ENCODE measurements around the gene SMIM10L2A.
"Not testable (repeated sequence)": the region's sequence is repeated elsewhere in the genome, so short reads cannot be mapped to it uniquely, and the experiment has no call there.

SMIM10L2A gene

GRCh38 chrX:135423173-135423864, 1.6 kb downstream of the SMIM10L2A start:
- DNase-seq = not testable (repeated sequence)

GRCh38 chrX:135424469-135424868, 2.7 kb downstream of the SMIM10L2A start:
- DNase-seq = no peak

DNA sequence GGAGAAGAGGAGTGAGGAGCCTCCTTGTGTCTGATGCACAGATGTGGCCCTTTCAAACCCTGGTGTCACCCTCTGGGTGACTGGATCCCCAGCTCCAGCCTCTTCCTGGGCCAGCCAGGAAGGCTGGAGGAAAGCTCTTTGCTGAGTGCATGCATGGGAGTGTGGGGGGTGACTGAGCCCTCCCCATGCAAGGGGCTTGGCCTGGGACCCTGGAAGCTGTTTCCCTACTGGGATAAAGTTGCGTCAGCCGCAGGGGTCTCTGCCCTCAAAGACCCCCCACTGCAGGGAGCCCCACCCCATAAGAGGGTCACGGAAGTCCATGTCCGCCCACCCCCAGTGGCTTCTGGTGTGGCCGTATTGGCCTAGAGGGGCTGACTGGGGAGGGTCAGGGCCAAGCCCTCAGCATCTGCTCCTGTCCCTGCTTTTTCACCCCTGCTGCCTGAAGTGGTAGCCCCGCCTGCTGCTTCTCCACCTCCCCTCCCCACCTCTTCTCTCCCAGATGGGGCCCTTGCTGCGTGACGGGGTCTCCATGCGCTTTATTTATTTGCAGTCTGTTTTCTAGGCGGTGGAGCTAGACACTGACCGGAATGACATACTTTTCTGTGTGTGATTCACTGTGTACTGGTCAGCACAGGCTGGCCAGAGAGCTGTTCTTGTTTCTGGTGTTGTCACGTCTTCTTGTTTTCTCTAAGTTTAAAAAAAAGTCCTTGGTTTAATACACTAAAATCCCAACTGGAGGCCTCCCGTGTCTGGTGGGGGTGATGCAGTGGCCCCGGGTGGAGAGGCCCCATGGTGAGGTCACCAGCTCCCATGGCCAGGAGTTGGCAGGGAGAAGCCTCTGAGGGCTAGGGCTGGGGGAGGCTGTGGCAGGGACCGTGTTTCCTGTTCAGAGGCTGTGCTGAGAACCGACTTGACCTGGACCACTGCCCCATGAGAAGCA, 3.6 kb downstream of the SMIM10L2A start:
- DNase-seq = no peak

- DNase-seq = no peak
Measured at GRCh38 chrX:135429429-135429828, 7.7 kb downstream of the SMIM10L2A start.

DNA sequence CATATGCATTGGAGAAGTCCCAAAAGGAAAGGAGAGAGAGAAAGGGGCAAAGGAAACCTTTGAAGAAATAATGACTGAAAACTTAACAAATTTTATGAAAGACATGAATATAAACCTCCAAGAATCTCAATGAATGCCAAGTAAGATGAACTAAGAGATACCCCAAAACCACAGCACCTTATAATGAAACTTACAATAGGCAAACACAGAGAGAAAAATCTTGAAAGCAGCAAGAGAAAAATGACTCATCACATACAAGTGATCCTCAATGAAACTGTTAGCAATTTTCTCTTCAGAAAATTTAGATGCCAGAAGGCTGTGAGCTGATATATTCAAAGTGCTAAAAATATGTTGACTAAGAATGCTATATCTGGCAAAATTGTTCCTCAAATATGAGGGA, 10.1 kb downstream of the SMIM10L2A start:
- DNase-seq = no peak

- no peak for DNase-seq
Measured at GRCh38 chrX:135432453-135432852, 10.7 kb downstream of the SMIM10L2A start.

- no peak for DNase-seq
Measured at GRCh38 chrX:135432881-135433521, 11.3 kb downstream of the SMIM10L2A start.

DNA sequence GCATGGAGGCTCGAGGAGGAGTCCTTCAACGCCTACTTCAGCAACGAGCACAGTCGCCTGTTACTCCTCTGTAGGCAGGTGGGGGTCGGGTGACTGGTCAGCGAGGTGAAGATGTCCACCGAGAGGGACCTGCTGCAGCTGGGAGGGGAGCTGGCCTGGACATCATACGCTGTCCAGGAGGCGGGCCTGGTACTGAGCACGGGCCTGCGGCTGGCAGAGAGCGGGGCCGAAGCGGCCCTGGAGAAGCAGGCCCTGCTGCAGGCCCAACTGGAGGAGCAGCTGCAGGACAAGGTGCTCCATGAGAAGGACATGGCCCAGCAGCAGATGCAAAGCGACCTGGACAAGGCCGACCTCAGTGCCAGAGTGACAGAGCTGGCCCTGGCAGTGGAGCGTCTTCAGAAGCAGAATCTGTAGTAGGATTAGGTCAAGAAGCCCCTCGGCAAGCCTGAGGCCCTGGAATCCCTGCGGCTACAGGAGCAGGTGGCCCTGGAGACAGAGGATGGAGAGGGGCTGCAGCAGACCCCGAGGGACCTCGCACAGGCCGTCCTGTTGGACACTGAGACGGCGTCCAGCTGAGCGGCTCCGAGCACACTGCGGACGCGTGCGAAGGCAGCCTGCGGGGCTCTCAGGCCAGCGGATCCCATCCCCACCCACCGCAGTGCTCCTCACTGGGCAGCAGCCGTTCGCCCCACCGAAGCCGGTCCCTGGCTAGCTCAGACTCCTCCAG, 11.9 kb downstream of the SMIM10L2A start:
- no peak for DNase-seq

DNA sequence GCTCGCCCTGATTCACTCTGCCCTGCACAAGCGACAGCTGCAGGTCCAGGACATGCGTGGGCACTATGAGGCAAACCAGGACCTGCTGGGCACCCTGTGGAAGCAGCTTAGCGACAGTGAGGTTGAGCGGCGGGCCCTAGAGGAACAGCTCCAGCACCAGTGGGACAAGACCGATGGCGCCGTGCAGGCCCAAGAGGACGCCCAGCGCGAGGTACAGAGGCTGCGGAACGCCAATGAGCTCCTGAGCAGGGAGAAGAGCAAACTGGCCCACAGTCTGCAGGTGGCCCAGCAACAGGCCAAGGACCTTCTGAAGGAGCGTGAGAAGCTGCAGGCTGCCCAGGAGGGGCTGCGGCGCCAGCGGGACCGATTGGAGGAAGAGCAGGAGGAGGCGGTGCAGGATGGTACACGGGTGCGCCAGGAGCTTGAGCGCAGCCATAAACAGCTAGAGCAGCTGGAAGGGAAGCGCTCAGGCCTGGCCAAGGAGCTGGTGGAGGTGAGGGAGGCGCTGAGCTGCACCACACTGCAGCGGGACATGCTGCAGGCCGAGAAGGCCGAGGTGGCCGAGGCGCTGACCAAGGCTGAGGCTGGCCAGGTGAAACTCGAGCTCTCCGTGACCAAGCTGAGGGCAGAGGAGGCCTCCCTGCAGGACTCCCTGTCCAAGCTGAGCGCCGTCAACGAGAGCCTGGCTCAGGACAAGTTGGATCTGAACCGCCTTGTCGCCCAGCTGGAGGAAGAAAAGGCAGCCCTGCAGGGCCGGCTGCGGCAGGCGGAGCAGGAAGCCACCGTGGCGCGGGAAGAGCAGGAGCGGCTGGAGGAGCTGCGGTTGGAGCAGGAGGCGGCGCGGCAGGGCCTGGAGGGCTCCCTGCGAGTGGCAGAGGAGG, 12.8 kb downstream of the SMIM10L2A start:
- DNase-seq = no peak

- DNase-seq = no peak
Measured at GRCh38 chrX:135435139-135435922, 13.6 kb downstream of the SMIM10L2A start.

DNA sequence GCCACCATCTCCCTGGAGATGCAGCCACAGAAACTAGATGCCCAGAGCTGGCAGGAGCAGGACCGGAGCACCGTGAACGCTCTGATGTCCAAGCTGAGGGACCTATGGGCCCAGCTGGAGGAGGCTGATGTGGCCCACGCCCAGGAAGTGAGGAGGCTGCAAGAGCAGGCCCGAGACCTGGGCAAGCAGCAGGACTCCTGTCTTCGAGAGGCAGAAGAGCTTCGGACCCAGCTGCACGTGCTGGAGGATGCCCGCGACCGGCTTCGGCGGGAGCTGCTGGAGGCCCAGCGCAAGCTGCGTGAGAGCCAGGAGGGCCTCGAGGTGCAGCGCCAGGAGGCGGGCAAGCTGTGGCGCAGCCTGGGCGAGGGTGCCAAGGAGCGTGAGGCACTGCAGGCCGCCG, 14.2 kb downstream of the SMIM10L2A start:
- DNase-seq = no peak

DNA sequence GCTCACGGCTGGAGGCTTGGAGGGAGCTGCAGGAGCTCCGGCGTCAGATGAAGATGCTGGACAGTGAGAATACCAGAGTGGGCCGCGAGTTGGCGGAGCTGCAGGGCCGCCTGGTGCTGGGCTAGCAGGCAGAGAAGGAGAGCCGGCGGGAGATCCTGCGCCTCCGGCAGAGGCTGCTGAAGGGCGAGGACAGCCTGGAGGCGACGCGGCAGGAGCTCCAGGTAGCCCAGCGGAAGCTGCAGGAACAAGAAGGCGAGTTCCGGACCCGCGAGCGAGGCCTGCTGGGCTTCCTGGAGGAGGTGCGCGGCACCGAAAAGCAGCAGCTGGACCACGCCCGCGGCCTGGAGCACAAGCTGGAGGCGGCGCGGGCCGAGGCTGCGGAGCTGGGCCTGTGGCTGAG, 14.7 kb downstream of the SMIM10L2A start:
- no peak for DNase-seq

DNA sequence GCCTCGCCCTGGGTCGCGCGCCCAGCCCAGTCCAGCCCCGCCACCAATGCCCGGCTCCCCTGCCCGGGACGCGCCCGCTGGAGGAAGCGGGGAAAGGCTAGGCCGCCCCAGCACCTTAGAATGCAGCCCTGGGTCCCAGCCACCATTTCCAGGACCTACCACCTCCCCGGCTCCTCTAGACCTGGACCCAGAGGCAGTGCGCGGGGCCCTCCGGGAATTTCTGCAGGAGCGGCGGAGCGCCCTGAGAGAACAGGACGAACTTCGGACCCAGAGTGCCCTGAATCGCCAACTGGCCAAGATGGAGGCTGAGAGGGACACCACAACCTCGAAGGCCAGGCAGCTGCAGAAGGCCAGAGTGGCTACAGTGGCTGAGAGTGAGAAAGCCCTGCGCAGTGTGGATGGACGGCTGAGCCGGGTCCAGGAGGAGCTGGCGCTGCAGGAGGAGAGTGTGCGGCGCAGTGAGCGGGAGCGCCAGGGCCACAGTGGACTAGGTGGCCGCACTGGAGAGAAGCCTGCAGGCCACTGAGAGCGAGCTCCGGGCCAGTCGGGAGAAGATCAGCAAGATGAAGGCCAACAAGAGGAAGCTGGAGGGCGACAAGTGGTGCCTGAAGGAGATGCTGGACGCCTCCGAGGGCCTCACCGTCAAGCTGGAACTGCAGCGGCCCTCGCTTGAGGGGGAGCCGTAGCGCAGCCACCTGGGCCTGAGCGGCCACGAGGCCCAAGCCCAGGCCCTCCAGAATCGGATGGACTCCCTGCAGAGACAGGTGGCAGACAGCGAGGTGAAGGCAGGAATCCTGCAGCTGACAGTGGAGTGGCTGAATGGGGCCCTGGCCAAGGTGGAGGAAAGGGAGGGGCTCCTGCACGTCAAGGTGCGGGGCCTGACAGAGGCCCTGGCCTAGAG, 15.5 kb downstream of the SMIM10L2A start:
- no peak for DNase-seq

GRCh38 chrX:135437867-135438733, 16.4 kb downstream of the SMIM10L2A start:
- DNase-seq = no peak

- DNase-seq = no peak
Measured at GRCh38 chrX:135438734-135439043, 16.9 kb downstream of the SMIM10L2A start.

- DNase-seq = no peak
Measured at GRCh38 chrX:135449637-135450550, 28.1 kb downstream of the SMIM10L2A start.

GRCh38 chrX:135453381-135453780, 31.6 kb downstream of the SMIM10L2A start:
- DNase-seq = no peak

DNA sequence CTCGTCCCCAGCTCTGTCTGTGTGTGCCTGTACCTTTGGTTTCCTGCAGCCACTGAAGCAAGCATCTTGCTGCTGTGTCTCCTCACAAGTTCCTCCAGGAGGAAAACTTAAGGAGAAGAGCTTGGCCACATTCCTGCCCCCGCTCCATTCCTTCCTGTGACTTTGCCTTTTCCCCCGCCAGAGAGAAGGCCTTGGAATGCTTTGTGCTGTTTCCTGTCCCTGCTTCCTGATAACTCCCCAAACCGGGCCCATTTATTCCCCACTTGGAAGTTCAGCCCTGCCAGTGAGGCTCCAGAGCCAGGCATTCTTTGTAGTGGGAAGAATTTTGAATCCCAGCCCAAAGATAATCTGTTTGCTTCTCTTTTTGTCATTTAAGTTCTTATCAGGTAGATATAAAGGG, 33.1 kb downstream of the SMIM10L2A start:
- no peak for DNase-seq

Data from activated CD4-positive, alpha-beta T cell treated with anti-CD3 and anti-CD28 coated beads, Interleukin-2, amount 50 U/mL, for 48 hours (primary cell).